ENCODE measurements around the gene TUG1.

TUG1 gene

GRCh38 chr22:31001124-31001770 lies 32.2 kb downstream of the TUG1 start:
- DNase-seq = no peak

GRCh38 chr22:31005535-31005934 lies 36.5 kb downstream of the TUG1 start:
- DNase-seq = no peak

DNA sequence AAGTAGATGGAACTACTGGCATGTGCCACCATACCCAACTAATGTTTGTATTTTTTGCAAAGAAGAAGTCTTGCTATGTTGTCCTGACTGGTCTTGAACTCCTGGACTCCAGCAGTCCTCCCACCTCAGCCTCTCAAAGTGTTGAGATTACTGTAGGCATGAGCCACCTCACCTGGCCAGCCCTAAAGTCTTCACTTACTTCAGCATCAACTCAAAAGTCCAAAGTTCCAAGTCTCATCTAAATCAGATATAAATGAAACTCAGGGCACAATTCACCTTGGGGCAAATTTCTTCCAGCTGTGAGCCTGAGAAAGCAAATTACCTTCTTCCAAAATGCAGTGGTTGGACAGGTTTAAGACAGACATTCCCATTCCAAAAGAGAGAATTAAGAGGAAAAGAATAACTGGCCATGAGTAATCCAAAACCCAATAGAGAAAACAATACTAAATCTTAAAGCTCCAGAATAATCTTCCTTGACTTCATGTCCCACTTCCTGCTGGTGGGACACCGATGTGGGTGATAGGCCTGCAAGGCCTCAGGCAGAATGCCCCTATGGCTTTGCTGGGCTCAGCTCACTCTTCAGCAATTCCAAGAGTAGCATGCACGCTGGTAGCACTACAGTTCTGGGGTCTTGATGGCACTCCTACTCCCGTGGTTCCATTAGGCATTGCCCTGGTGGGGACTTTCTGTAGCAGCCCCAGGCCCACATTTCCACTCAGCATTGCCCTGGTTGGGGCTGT lies 50.3 kb downstream of the TUG1 start:
- no peak for DNase-seq

GRCh38 chr22:31020334-31020733 lies 51.3 kb downstream of the TUG1 start:
- DNase-seq = no peak

DNA sequence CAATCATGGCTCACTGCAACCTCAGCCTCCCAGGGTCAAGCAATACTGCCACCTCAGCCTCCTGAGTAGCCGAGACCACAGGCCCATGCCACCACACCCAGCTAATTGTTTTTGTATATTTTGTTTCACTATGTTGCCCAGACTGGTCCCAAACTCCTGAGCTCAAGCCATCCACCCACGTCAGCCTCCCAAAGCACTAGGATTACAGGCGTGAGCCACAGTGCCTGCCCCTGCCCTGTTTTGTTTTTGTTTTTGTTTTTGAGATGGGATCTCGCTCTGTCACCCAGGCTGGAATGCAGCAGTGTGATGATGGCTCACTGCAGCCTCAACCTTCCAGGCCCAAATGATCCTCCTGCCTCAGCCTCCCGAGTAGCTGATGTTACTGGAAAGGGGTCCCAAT lies 53.5 kb downstream of the TUG1 start:
- DNase-seq = no peak

All from right kidney (tissue), 1 donor.